GM10266 (cell line): ENCODE measurements around the gene DNAH3.
"Not testable (repeated sequence)": the region's sequence is repeated elsewhere in the genome, so short reads cannot be mapped to it uniquely, and the experiment has no call there.

Experiments used
- DNase-seq: peaks from one replicate; pipeline ENCODE4 v3.0.0; 2012; ENCODE audit errors: extremely low spot score
- TF ChIP-seq, protein P1 (sequence below): IDR thresholded peaks from 2 replicates; pipeline ENCODE4 v1.5.1; 2012; ENCODE audit warnings: mild to moderate bottlenecking, low read depth; ENCODE audit not compliant: control insufficient read depth, insufficient read depth; ENCODE audit errors: missing control alignments

Gene DNAH3

GRCh38 chr16:21021316-21021715 lies 129.3 kb downstream of the DNAH3 start:
- TF ChIP-seq, protein P1, sequence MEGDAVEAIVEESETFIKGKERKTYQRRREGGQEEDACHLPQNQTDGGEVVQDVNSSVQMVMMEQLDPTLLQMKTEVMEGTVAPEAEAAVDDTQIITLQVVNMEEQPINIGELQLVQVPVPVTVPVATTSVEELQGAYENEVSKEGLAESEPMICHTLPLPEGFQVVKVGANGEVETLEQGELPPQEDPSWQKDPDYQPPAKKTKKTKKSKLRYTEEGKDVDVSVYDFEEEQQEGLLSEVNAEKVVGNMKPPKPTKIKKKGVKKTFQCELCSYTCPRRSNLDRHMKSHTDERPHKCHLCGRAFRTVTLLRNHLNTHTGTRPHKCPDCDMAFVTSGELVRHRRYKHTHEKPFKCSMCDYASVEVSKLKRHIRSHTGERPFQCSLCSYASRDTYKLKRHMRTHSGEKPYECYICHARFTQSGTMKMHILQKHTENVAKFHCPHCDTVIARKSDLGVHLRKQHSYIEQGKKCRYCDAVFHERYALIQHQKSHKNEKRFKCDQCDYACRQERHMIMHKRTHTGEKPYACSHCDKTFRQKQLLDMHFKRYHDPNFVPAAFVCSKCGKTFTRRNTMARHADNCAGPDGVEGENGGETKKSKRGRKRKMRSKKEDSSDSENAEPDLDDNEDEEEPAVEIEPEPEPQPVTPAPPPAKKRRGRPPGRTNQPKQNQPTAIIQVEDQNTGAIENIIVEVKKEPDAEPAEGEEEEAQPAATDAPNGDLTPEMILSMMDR: no peak
- DNase-seq: no peak

DNA sequence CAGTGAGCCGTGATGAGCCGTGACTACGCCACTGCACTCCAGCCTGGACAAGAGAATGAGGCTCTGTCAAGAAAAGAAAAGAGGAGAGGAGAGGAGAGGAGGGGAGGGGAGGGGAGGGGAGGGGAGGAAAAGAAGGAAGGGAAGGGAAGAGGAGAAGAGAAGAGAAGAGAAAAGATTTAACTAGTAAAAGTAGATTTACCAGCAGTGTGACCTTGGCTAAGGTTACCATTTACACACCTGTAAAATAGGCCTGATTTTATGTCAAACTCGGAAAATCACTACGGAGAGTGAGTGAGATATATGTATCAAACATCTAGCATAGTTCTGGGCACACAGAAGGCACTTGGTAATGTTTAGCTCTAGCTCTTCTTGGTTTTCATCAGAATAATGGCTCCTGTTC lies 140.8 kb downstream of the DNAH3 start:
- DNase-seq: no peak
- TF ChIP-seq, protein P1: no peak

DNA sequence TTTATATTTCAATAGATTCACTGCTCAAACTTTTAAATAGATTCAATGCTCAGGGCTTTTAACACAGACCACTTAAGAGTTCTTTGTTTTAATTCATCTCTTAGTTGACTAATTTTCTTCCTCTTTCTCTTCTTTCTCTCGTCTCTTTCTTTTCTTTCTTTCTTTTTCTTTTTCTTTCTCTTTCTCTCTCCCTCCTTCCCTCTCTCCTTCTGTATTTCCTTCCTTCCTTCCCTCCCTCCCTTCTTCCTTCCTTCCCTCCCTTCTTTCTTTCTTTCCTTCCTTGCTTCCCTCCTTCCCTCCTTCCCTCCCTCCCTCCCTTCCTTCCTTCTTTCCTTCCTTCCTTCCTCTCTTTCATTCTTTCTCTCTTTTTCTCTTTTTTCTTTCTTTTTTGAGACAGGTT lies 145.6 kb downstream of the DNAH3 start:
- no peak for DNase-seq
- TF ChIP-seq, protein P1: no peak

DNA sequence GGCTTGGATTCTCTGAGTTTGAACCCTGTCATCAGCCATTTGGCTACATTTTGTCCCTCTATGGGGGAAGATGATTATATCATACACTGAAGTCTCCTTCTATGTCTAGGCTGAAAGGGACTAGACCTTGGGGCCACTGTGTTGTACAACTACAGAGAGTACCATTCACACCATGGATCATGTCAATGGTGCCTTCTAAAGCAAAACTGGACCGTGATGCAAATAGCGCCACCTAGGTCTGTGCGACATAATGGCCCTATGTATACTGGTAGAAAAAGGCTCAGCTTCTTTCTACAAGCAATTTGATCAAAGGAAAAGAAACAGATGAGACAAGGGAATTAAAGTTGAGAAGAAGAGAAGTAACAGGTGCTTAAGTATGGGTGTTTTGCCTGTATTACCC lies 149.4 kb downstream of the DNAH3 start:
- TF ChIP-seq, protein P1: peak; percentile 42
- DNase-seq: peak; percentile 38

DNA sequence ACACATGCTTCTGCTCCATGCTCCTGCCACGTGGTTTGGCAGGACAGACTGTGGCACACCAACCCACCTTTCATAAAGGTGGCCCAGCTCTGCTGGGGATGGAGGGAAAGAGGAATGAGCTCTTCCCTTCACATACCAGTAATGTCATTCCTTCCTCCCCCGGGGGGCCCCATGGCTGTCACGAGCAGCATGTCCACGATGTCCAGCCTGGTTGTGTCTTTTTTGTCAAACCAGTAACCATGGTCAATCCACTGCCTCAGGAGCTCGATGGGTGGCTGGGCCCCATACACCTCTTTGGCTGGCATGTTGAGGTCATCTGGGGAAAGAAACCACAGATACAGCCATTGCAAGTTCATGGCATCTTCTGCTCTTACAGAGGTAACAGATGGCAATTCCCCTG lies 153.5 kb downstream of the DNAH3 start:
- TF ChIP-seq, protein P1: no peak
- no peak for DNase-seq

DNA sequence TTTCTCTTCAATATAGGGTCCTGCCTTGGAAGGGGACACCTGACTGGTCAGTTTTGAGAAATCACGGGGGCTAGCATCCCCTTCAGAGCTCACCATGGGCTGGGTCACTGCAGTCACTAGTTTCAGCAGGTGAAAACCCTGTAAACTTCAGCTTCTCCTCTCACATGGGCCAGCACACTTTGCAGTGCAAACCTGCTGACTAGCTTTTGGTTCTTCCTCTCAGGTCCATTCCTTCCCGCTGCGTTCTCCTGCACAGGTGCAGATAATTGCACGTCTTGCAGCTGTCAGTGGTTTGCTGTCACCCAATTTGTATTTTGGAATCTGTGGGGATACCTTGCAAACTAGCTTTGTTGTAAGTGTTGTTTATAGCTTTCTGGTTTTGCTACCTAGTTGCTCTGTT lies 154.9 kb downstream of the DNAH3 start:
- TF ChIP-seq, protein P1: no peak
- DNase-seq: no peak

DNA sequence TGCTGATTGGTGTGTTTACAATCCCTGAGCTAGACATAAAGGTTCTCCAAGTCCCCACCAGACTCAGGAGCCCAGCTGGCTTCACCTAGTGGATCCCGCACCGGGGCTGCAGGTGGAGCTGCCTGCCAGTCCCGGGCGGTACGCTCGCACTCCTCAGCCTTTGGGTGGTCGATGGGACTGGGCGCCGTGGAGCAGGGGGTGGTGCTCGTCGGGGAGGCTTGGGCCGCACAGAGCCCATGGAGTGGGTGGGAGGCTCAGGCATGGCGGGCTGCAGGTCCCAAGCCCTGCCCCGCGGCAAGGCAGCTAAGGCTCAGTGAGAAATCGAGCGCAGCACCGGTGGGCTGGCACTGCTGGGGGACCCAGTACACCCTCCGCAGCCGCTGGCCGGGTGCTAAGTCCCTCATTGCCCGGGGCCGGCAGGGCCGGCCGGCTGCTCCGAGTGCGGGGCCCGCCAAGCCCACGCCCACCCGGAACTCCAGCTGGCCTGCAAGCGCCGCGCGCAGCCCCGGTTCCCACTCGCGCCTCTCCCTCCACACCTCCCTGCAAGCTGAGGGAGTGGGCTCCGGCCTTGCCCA lies 161.1 kb downstream of the DNAH3 start:
- DNase-seq: not testable (repeated sequence)

DNA sequence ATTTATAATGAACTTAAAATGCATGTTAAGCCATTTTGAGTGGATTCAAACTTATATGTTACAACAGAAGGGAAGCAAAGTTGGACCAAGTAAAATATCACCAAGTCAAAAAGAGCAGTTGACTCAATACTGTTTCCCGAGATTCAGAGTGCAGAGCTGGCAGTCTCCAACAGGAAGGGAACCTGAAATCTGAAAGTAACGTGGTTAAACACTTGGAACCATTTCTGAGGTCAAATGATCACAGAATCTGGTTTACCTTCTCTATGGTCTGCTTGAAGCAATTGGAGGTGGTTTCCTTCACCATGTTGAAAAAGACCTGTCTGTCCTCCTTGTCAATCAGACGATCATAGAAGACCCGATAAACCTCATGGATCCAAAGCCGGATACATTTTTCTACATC lies 163.6 kb downstream of the DNAH3 start:
- TF ChIP-seq, protein P1: no peak
- DNase-seq: no peak
